Mesothelial cell of epicardium (in vitro differentiated cells): ENCODE measurements around the gene NPSR1. TPM values are rescaled to one million over a fixed set of nuclear protein-coding genes. Genes with fewer than 3 reads are reported as not detected.
"Not testable (repeated sequence)": the region's sequence is repeated elsewhere in the genome, so short reads cannot be mapped to it uniquely, and the experiment has no call there.

Source experiments
- DNase-seq, 2 experiments: peaks; one replicate each; pipeline ENCODE4 v3.0.0; 2021; ENCODE audit warnings: low spot score in 2 of 2; ENCODE audit not compliant: unreplicated experiment in 2 of 2
- H3K27ac Mint-ChIP-seq: 2 replicates; pipeline ENCODE4 v1.8.0; 2021; ENCODE audit warnings: mixed read lengths
- H3K27me3 Mint-ChIP-seq: 2 replicates; pipeline ENCODE4 v1.8.0; 2021; ENCODE audit warnings: low read depth, mixed read lengths
- H3K36me3 Mint-ChIP-seq: 2 replicates; pipeline ENCODE4 v1.8.0; 2021; ENCODE audit warnings: mixed read lengths
- H3K4me1 Mint-ChIP-seq: 2 replicates; pipeline ENCODE4 v1.8.0; 2021; ENCODE audit warnings: mixed read lengths
- H3K4me3 Mint-ChIP-seq: 2 replicates; pipeline ENCODE4 v1.8.0; 2021; ENCODE audit warnings: mild to moderate bottlenecking, moderate library complexity, mixed read lengths
- H3K9me3 Mint-ChIP-seq: 2 replicates; pipeline ENCODE4 v1.8.0; 2021; ENCODE audit warnings: mixed read lengths
- total RNA-seq: library from RNA; stranded (reverse); gene quantifications from 3 replicates; pipeline ENCODE4 v1.2.1, GENCODE V29; 2021
- TF ChIP-seq, protein P1 (sequence below): fragments of 200-600 bp; sonication (generic); IDR thresholded peaks from one replicate; pipeline ENCODE4 v1.5.0; 2021; ENCODE audit warnings: antibody characterized with exemption; ENCODE audit not compliant: unreplicated experiment

The NPSR1 gene
- total RNA-seq, 1 donor from 2014 or later: not detected

DNA sequence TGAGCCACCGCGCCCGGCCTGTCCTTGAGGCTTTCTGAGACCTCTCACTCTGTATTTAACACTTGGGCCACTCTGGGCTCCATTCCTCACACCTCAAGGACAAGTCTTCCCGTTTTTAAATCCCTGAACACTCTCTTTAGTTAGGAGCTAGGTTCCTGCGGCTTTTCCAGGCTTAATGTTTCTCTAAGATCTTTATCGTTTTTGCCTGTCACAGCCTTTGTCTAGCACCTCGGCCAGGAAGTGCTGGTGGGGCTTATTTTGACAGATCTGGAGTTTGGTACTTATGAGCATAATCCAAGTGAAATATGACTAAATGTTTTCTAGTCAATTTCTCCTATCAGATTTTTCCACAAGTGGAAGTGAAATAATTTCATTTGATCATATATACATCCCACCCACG, 192.7 kb downstream of the NPSR1 start:
- DNase-seq: no peak
- H3K27me3 Mint-ChIP-seq: peaks cover 8% of the 10 kb centered on the region
- TF ChIP-seq, protein P1, sequence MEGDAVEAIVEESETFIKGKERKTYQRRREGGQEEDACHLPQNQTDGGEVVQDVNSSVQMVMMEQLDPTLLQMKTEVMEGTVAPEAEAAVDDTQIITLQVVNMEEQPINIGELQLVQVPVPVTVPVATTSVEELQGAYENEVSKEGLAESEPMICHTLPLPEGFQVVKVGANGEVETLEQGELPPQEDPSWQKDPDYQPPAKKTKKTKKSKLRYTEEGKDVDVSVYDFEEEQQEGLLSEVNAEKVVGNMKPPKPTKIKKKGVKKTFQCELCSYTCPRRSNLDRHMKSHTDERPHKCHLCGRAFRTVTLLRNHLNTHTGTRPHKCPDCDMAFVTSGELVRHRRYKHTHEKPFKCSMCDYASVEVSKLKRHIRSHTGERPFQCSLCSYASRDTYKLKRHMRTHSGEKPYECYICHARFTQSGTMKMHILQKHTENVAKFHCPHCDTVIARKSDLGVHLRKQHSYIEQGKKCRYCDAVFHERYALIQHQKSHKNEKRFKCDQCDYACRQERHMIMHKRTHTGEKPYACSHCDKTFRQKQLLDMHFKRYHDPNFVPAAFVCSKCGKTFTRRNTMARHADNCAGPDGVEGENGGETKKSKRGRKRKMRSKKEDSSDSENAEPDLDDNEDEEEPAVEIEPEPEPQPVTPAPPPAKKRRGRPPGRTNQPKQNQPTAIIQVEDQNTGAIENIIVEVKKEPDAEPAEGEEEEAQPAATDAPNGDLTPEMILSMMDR: no peak
- H3K4me1 Mint-ChIP-seq: peaks cover 6% of the 10 kb centered on the region
- H3K4me3 Mint-ChIP-seq: no peak overlapping the region
- H3K9me3 Mint-ChIP-seq: no peaks in the 10 kb centered on the region
- H3K27ac Mint-ChIP-seq: no peak overlapping the region
- no peaks in the 10 kb centered on the region for H3K36me3 Mint-ChIP-seq

GRCh38 chr7:34851431-34851830, 193.4 kb downstream of the NPSR1 start:
- Mint-ChIP-seq H3K9me3 (no peaks in the 10 kb centered on the region), H3K27me3 (peaks cover 8% of the 10 kb centered on the region), H3K4me3 (no peak overlapping the region), H3K36me3 (no peaks in the 10 kb centered on the region), H3K27ac (no peak overlapping the region), H3K4me1 (peaks cover 6% of the 10 kb centered on the region)
- DNase-seq: no peak
- TF ChIP-seq, protein P1: no peak

DNA sequence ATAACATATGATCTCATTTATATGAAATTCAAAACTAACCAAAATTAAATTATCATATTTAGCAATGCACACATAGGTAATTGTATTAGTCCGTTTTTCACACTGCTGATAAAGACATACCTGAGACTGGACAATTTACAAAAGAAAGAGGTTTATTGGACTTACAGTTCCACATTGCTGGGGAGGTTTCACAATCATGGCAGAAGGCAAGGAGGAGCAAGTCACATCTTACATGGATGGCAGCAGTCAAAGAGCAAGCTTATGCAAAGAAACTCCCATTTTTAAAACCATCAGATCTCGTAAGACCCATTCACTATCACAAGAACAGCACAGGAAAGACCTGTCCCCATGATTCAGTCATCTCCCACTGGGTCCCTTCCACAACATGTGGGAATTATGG, 200.4 kb downstream of the NPSR1 start:
- H3K9me3 Mint-ChIP-seq: peaks cover 11% of the 10 kb centered on the region
- H3K27ac Mint-ChIP-seq, H3K4me1 Mint-ChIP-seq, DNase-seq, H3K27me3 Mint-ChIP-seq, H3K4me3 Mint-ChIP-seq, H3K36me3 Mint-ChIP-seq: not testable (repeated sequence)

- not testable (repeated sequence) for H3K4me1 Mint-ChIP-seq, H3K36me3 Mint-ChIP-seq, H3K27me3 Mint-ChIP-seq, DNase-seq, H3K4me3 Mint-ChIP-seq, H3K27ac Mint-ChIP-seq
- H3K9me3 Mint-ChIP-seq: peaks cover 11% of the 10 kb centered on the region
Observed at GRCh38 chr7:34859281-34859680, 201.3 kb downstream of the NPSR1 start.

- H3K9me3 Mint-ChIP-seq, H3K36me3 Mint-ChIP-seq, H3K27me3 Mint-ChIP-seq, DNase-seq, H3K27ac Mint-ChIP-seq, H3K4me3 Mint-ChIP-seq, H3K4me1 Mint-ChIP-seq: not testable (repeated sequence)
Observed at GRCh38 chr7:34866222-34866621, 208.2 kb downstream of the NPSR1 start.

- not testable (repeated sequence) for H3K27me3 Mint-ChIP-seq, DNase-seq, H3K4me3 Mint-ChIP-seq, H3K9me3 Mint-ChIP-seq, H3K4me1 Mint-ChIP-seq, H3K27ac Mint-ChIP-seq, H3K36me3 Mint-ChIP-seq
Observed at GRCh38 chr7:34867341-34867740, 209.3 kb downstream of the NPSR1 start.

DNA sequence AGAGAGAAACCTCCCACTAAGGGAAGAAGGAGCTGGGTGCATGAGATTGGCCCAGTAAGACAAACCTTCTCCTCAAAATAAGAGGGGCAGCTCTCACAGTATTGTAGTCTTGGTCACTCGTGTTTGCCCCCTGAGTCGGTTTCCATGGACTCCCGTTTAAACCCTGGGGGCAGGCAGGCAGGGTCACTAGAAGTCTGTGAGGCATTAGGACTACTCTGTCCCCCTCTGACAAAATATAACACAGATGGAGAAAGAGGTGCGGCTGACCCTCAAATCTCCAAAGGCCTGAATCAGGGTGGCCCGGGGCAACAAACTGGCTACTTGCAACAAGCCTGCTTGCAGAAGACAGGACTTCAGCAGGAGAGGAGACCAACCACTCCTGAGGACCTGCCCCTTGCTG, 210.6 kb downstream of the NPSR1 start:
- not testable (repeated sequence) for DNase-seq, H3K36me3 Mint-ChIP-seq, H3K27ac Mint-ChIP-seq, H3K4me1 Mint-ChIP-seq, H3K4me3 Mint-ChIP-seq, H3K27me3 Mint-ChIP-seq, H3K9me3 Mint-ChIP-seq

GRCh38 chr7:34869057-34869456, 211.0 kb downstream of the NPSR1 start:
- Mint-ChIP-seq H3K27me3 (no peaks in the 10 kb centered on the region), H3K9me3 (peaks cover 4% of the 10 kb centered on the region), H3K4me1 (no peaks in the 10 kb centered on the region), H3K36me3 (no peaks in the 10 kb centered on the region), H3K4me3 (no peak overlapping the region), H3K27ac (no peak overlapping the region)
- TF ChIP-seq, protein P1: no peak
- DNase-seq: no peak

DNA sequence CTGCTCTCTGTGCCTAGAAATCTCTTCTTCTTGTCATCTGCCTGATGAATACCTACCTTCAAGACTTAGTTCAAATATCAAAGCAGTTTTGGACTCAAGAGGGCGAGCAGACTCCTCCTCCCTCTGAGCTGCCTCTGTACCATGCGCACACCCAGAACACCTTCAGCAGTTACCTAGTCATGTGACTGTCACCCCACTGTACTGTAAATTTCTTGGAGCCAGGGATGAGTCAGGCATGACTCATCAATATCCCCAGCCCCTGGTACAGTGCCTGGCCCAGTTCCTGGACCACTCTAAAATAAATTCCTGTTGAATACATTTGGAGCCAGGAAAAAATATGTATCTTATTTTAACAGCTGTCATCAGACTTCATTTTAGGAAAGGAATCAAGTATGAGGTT, 212.0 kb downstream of the NPSR1 start:
- not testable (repeated sequence) for H3K27ac Mint-ChIP-seq, H3K27me3 Mint-ChIP-seq, DNase-seq, H3K4me1 Mint-ChIP-seq, H3K9me3 Mint-ChIP-seq, H3K36me3 Mint-ChIP-seq, H3K4me3 Mint-ChIP-seq

GRCh38 chr7:34874329-34874728, 216.3 kb downstream of the NPSR1 start:
- H3K4me3 Mint-ChIP-seq, H3K4me1 Mint-ChIP-seq: not testable (repeated sequence)

More at GRCh38 chr7:34874329-34874728, 216.3 kb downstream of the NPSR1 start:
- not testable (repeated sequence) for DNase-seq, H3K9me3 Mint-ChIP-seq, H3K27ac Mint-ChIP-seq, H3K27me3 Mint-ChIP-seq, H3K36me3 Mint-ChIP-seq
